H1 (cell line): ENCODE results near the gene FARP2. TPM values are rescaled to one million over a fixed set of nuclear protein-coding genes. Genes with fewer than 3 reads are reported as not detected.

Experiments
- CTCF ChIA-PET: fragments of 300-600 bp; sonication (Branson Sonifier 250); formaldehyde crosslinking; loops from one replicate; lab custom pipeline; 2021; ENCODE audit not compliant: partially characterized antibody; lab: Charles Lee
- POLR2A ChIA-PET: fragments of 300-600 bp; sonication (Branson Sonifier 250); formaldehyde crosslinking; loops from one replicate; lab custom pipeline; 2021; ENCODE audit warnings: inconsistent platforms; ENCODE audit not compliant: partially characterized antibody; lab: Charles Lee
- DNase-seq, 2 experiments: peaks; one replicate each; pipeline versions ENCODE4 v3.0.0 to v3.0.0-alpha.2; 2010 to 2022; ENCODE audit warnings: low spot score in 2 of 2, low read depth in 1 of 2, mixed read lengths in 1 of 2
- FAIRE-seq: peaks from 2 replicates; lab custom pipeline; 2011; peaks lifted over from hg19 to GRCh38; lab: Jason Lieb, UNC
- H2AFZ ChIP-seq: 2 replicates; pipeline ENCODE4 v1.8.1; 2012; ENCODE audit warnings: low read length, inconsistent platforms
- H2AK5ac ChIP-seq: 2 replicates; pipeline ENCODE4 v1.6.1; 2013; ENCODE audit warnings: low read depth, low read length
- H2BK120ac ChIP-seq: replicated peaks from 2 replicates; pipeline ENCODE3; 2013; ENCODE audit warnings: low read depth, low read length, inconsistent platforms
- H2BK12ac ChIP-seq: 2 replicates; pipeline ENCODE4 v1.6.1; 2013; ENCODE audit warnings: low read depth, low read length
- H2BK15ac ChIP-seq: 2 replicates; pipeline ENCODE4 v1.6.1; 2013; ENCODE audit warnings: low read length
- H2BK20ac ChIP-seq: 2 replicates; pipeline ENCODE4 v1.6.1; 2013; ENCODE audit warnings: low read length
- H2BK5ac ChIP-seq: 2 replicates; pipeline ENCODE4 v1.6.1; 2013; ENCODE audit warnings: low read depth, low read length
- H3K14ac ChIP-seq: 2 replicates; pipeline ENCODE4 v1.6.1; 2013; ENCODE audit warnings: inconsistent platforms; ENCODE audit not compliant: insufficient read length
- H3K18ac ChIP-seq: 2 replicates; pipeline ENCODE4 v1.6.1; 2013; ENCODE audit warnings: low read length; ENCODE audit errors: extremely low read depth
- H3K23ac ChIP-seq: 2 replicates; pipeline ENCODE4 v1.6.1; 2013; ENCODE audit warnings: inconsistent platforms; ENCODE audit not compliant: insufficient read length
- H3K23me2 ChIP-seq: 2 replicates; pipeline ENCODE4 v1.6.1; 2013; ENCODE audit warnings: low read depth, low read length
- H3K27ac ChIP-seq: 2 replicates; pipeline ENCODE4 v1.6.1; 2011; ENCODE audit warnings: low read depth, low read length, inconsistent platforms
- H3K27me3 ChIP-seq, 4 experiments: replicated peaks in 1 of 4; 1 replicate in 1 of 4; 2 replicates in 3 of 4; pipeline versions ENCODE4 v1.6.1 to v1.8.1; 2011 to 2013; ENCODE audit warnings: low read length in 3 of 4, mild to moderate bottlenecking in 3 of 4, inconsistent platforms in 2 of 4, mixed read lengths in 2 of 4, moderate library complexity in 1 of 4; ENCODE audit not compliant: control insufficient read depth in 3 of 4, insufficient read depth in 3 of 4; ENCODE audit errors: extremely low read depth in 1 of 4
- H3K36me3 ChIP-seq, 4 experiments: 2 replicates each; pipeline versions ENCODE4 v1.6.1 to v1.8.1; 2011 to 2013; ENCODE audit warnings: mild to moderate bottlenecking in 4 of 4, low read length in 3 of 4, moderate library complexity in 2 of 4, control low read depth in 1 of 4, inconsistent platforms in 1 of 4; ENCODE audit not compliant: insufficient read depth in 4 of 4, control insufficient read depth in 2 of 4
- H3K4ac ChIP-seq: replicated peaks from 2 replicates; pipeline ENCODE3; 2013; ENCODE audit warnings: low read length, low read depth, mixed read lengths, inconsistent platforms; ENCODE audit not compliant: insufficient read length
- H3K4me1 ChIP-seq, 4 experiments: replicated peaks in 1 of 4; 1 replicate in 1 of 4; 2 replicates in 3 of 4; pipeline versions ENCODE4 v1.6.1 to v1.8.1; 2011 to 2013; ENCODE audit warnings: low read length in 3 of 4, inconsistent platforms in 2 of 4, mixed read lengths in 1 of 4; ENCODE audit not compliant: insufficient read depth in 4 of 4, control insufficient read depth in 3 of 4
- H3K4me2 ChIP-seq, 2 experiments: 2 replicates each; pipeline versions ENCODE4 v1.6.1 to v1.8.1; 2011 to 2013; ENCODE audit warnings: low read depth in 2 of 2, low read length in 2 of 2, control low read depth in 1 of 2, inconsistent platforms in 1 of 2, mild to moderate bottlenecking in 1 of 2; ENCODE audit not compliant: insufficient read depth in 1 of 2
- H3K4me3 ChIP-seq, 4 experiments: fragments of 200-600, 300-600 bp in 1 of 4; sonication (generic), shearing (Covaris generic), sonication (Bioruptor Twin) in 1 of 4; 2 replicates each; pipeline versions ENCODE4 v1.5.1 to v1.8.1; 2011 to 2016; ENCODE audit warnings: low read length in 4 of 4, low read depth in 3 of 4, control low read depth in 2 of 4, inconsistent platforms in 2 of 4, mild to moderate bottlenecking in 2 of 4, mixed read lengths in 1 of 4, moderate library complexity in 1 of 4; ENCODE audit not compliant: insufficient read depth in 2 of 4; ENCODE audit errors: extremely low read depth in 1 of 4
- H3K56ac ChIP-seq: replicated peaks from 2 replicates; pipeline ENCODE3; 2013; ENCODE audit warnings: low read depth, mild to moderate bottlenecking, mixed read lengths, low read length, inconsistent platforms; ENCODE audit not compliant: insufficient read length
- H3K79me1 ChIP-seq: 2 replicates; pipeline ENCODE4 v1.6.1; 2013; ENCODE audit warnings: low read depth, low read length, control low read depth
- H3K79me2 ChIP-seq, 2 experiments: 2 replicates each; pipeline versions ENCODE4 v1.6.1 to v1.8.1; 2012 to 2013; ENCODE audit warnings: low read length in 2 of 2, mild to moderate bottlenecking in 2 of 2, inconsistent platforms in 1 of 2; ENCODE audit not compliant: insufficient read depth in 2 of 2, control insufficient read depth in 1 of 2
- H3K9ac ChIP-seq, 4 experiments: replicated peaks in 1 of 4; 1 replicate in 1 of 4; 2 replicates in 3 of 4; pipeline versions ENCODE4 v1.6.1 to v1.8.1; 2011 to 2013; ENCODE audit warnings: low read depth in 3 of 4, low read length in 3 of 4, control low read depth in 2 of 4, mild to moderate bottlenecking in 2 of 4, moderate library complexity in 2 of 4, inconsistent platforms in 1 of 4; ENCODE audit errors: extremely low read depth in 1 of 4
- H3K9me3 ChIP-seq, 2 experiments: 2 replicates each; pipeline versions ENCODE4 v1.6.1 to v1.8.1; 2012 to 2013; ENCODE audit warnings: mild to moderate bottlenecking in 2 of 2, moderate library complexity in 2 of 2, control low read depth in 1 of 2, inconsistent platforms in 1 of 2, low read depth in 1 of 2, low read length in 1 of 2, mixed read lengths in 1 of 2; ENCODE audit not compliant: insufficient read depth in 2 of 2
- H4K20me1 ChIP-seq, 2 experiments: replicated peaks in 1 of 2; 2 replicates each; pipeline versions ENCODE3 to v1.8.1; 2011 to 2013; ENCODE audit warnings: inconsistent platforms in 2 of 2, low read length in 2 of 2, mild to moderate bottlenecking in 1 of 2; ENCODE audit not compliant: insufficient read depth in 2 of 2, control insufficient read depth in 1 of 2
- H4K5ac ChIP-seq: 2 replicates; pipeline ENCODE4 v1.6.1; 2013; ENCODE audit warnings: low read length, low read depth, mixed read lengths, inconsistent platforms; ENCODE audit not compliant: insufficient read length
- H4K8ac ChIP-seq: 2 replicates; pipeline ENCODE4 v1.8.0; 2013; ENCODE audit warnings: mild to moderate bottlenecking, moderate library complexity, low read length, inconsistent platforms; ENCODE audit not compliant: insufficient read depth; ENCODE audit errors: extremely low read depth
- H4K91ac ChIP-seq: replicated peaks from 2 replicates; pipeline ENCODE3; 2013; ENCODE audit warnings: low read length, mixed read lengths, inconsistent platforms; ENCODE audit not compliant: insufficient read length
- BACH1 ChIP-seq: IDR thresholded peaks from 2 replicates; pipeline ENCODE4 v1.6.1; 2012; ENCODE audit warnings: low read length, improper control_type of control experiment
- EZH2 ChIP-seq: fragments of 200-600 bp; sonication (generic); IDR thresholded peaks from 2 replicates; pipeline ENCODE4 v1.7.1; 2012; ENCODE audit warnings: low read depth, mild to moderate bottlenecking, moderate library complexity, low read length, inconsistent platforms; ENCODE audit not compliant: severe bottlenecking
- HDAC2 ChIP-seq, 2 experiments: fragments of 300-600 bp in 1 of 2; sonication (generic) in 1 of 2; IDR thresholded peaks; 2 replicates each; pipeline ENCODE4 v1.6.1; 2011 to 2012; ENCODE audit warnings: low read depth in 2 of 2, low read length in 2 of 2, mild to moderate bottlenecking in 2 of 2, moderate library complexity in 2 of 2, borderline replicate concordance in 1 of 2, inconsistent platforms in 1 of 2
- JUND ChIP-seq: IDR thresholded peaks from 2 replicates; pipeline ENCODE4 v1.6.1; 2011; ENCODE audit warnings: mild to moderate bottlenecking, improper control_type of control experiment, low read length
- MAFK ChIP-seq: IDR thresholded peaks from 2 replicates; pipeline ENCODE4 v1.6.1; 2012; ENCODE audit warnings: low read depth, mild to moderate bottlenecking, improper control_type of control experiment, low read length
- POLR2AphosphoS5 ChIP-seq: IDR thresholded peaks from 2 replicates; pipeline ENCODE4 v1.6.1; 2011; ENCODE audit warnings: low read depth, low read length
- SP1 ChIP-seq: IDR thresholded peaks from 2 replicates; pipeline ENCODE4 v1.6.1; 2011; ENCODE audit warnings: low read depth, low read length
- TAF7 ChIP-seq: optimal IDR thresholded peaks from 2 replicates; pipeline ENCODE3; 2011; ENCODE audit warnings: low read depth, mild to moderate bottlenecking, inconsistent platforms, low read length, moderate library complexity, borderline replicate concordance
- TBP ChIP-seq: IDR thresholded peaks from 2 replicates; pipeline ENCODE4 v1.6.1; 2011; ENCODE audit warnings: low read depth, low read length, improper control_type of control experiment
- TCF12 ChIP-seq: IDR thresholded peaks from 2 replicates; pipeline ENCODE4 v1.6.1; 2011; ENCODE audit warnings: low read depth, mild to moderate bottlenecking, low read length
- TEAD4 ChIP-seq: IDR thresholded peaks from 2 replicates; pipeline ENCODE4 v1.6.1; 2012; ENCODE audit warnings: low read depth, low read length, inconsistent platforms, mixed read lengths
- WGBS, 2 experiments: shearing (Covaris generic) in 1 of 2; methylation state at CpG; one replicate each; pipeline versions ENCODE4 v1.1.6 to v1.1.7; 2013 to 2015; ENCODE audit warnings: low lambda C conversion rate in 2 of 2, mixed read lengths in 2 of 2, inconsistent platforms in 1 of 2, low coverage in 1 of 2, missing lambda C conversion rate in 1 of 2; ENCODE audit not compliant: insufficient replicate concordance in 2 of 2, insufficient coverage in 1 of 2, insufficient read length in 1 of 2; ENCODE audit errors: extremely low coverage in 1 of 2, missing lambda C conversion rate in 1 of 2; 5-methylcytosine and 5-hydroxymethylcytosine counted together
- polyA plus RNA-seq, 7 experiments: library from polyadenylated mRNA; depleted of rRNA in 3 of 7; stranded (reverse) in 5 of 7; unstranded in 2 of 7; fragments of >200 nt in 5 of 7; fragments of 200-250 nt in 2 of 7; gene quantifications; 1 replicate in 5 of 7; 2 replicates in 1 of 7; 4 replicates in 1 of 7; pipeline versions ENCODE4 v1.2.1 to v1.2.3, GENCODE V29; 2011 to 2013; ENCODE audit warnings: missing spikeins in 2 of 7, mixed read lengths in 2 of 7
- total RNA-seq: library from RNA; stranded (reverse); fragmentation: NEBNext Ultra II Directional; extraction: Animal tissue kit (Norgen Biotek cat#: 25700); gene quantifications from 2 replicates; pipeline ENCODE4 v1.2.1, GENCODE V29; 2021
- TF ChIP-seq, protein P1 (sequence below), 3 experiments: IDR thresholded peaks; 1 replicate in 2 of 3; 2 replicates in 1 of 3; pipeline versions ENCODE4 v1.5.1 to v1.6.1; 2011; ENCODE audit warnings: low read length in 3 of 3, mild to moderate bottlenecking in 3 of 3, inconsistent platforms in 2 of 3, low read depth in 1 of 3, moderate library complexity in 1 of 3; ENCODE audit not compliant: insufficient read depth in 1 of 3; ENCODE audit errors: control extremely low read depth in 1 of 3

FARP2 gene
- total and polyA plus RNA-seq, 2 of the 8 experiments (the other 6 are each of a cell fraction or from before 2014, with no cell fraction given), result 12.4 to 33.4 TPM

DNA sequence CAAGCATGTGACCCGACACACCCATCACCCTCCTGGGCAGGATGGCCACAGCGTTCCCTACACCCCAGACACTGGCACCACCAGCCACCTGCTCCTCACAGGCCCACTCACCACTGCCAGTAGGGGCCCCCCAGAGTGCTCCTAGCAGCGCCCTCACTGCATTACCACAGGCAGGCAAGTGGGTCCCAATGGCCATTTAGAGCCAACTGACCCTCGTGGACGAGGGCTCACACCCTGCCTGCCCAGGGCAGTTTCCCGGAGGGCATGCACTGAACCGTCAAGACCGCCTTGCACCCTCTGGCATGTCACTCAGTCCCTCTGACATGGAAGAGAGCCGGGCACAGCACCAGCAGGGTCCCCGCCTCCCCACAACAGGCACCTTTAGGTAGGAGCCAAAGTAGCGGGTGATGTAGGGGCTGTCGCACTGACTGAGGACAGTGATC lies 145.0 kb downstream of the FARP2 start:
- Histone ChIP-seq H3K36me3 (peaks cover 4 to 35% (median 24%) of the 10 kb centered on the region in 4 experiments; a peak in 7 of 8 replicates), H3K27me3 (no peaks in the 10 kb centered on the region), H3K4ac (no peak overlapping the region), H4K8ac (peak overlapping the region; percentile 25; the same call in 1 of the 2 replicates), H2AK5ac (no peak overlapping the region), H3K18ac (no peak overlapping the region), H3K14ac (no peak overlapping the region), H2BK15ac (no peak overlapping the region), H2BK120ac (no peak overlapping the region), H3K9ac (no peak overlapping the region), H2BK20ac (no peak overlapping the region), H4K91ac (no peak overlapping the region), H3K23me2 (no peaks in the 10 kb centered on the region), H3K4me2 (no peak overlapping the region), H3K4me3 (no peak overlapping the region), H2BK5ac (no peak overlapping the region), H3K23ac (no peak overlapping the region), H4K5ac (no peak overlapping the region), H4K20me1 (peaks cover 14 to 38% of the 10 kb centered on the region in 2 experiments), H3K79me1 (peaks cover 18% of the 10 kb centered on the region), H3K9me3 (no peaks in the 10 kb centered on the region), H3K4me1 (peaks cover 0 to 2% (median 1%) of the 10 kb centered on the region in 4 experiments; a peak in 2 of 7 replicates), H3K56ac (no peak overlapping the region), H3K79me2 (peaks cover 14 to 36% of the 10 kb centered on the region in 2 experiments), H2AFZ (no peak overlapping the region), H3K27ac (no peak overlapping the region), H2BK12ac (no peak overlapping the region)
- FAIRE-seq, result no peak
- no peak for DNase-seq
- ChIA-PET CTCF (no interaction called here), POLR2A (interaction anchor here (10.2 kb wide), 1 partner anchor 8 kb away, joined by 104 read pairs; no protein-coding TSS in a partner anchor)
- WGBS, 2 experiments, result 87% methylated on average over 11 of the region's 12 CpGs; no CpG with 5 or more reads in 1 of the 2 experiments
- TF ChIP-seq BACH1 (no peak), HDAC2 (IDR thresholded peaks at IDR 0.05; ENCODE audit: borderline replicate concordance in 1 of 2, low read depth in 2 of 2, low read length in 2 of 2) (no peak), TEAD4 (no peak), SP1 (no peak), TAF7 (no peak), TCF12 (no peak), POLR2AphosphoS5 (no peak), JUND (no peak), TBP (no peak), MAFK (no peak), EZH2 (no peak)
- TF ChIP-seq, protein P1, sequence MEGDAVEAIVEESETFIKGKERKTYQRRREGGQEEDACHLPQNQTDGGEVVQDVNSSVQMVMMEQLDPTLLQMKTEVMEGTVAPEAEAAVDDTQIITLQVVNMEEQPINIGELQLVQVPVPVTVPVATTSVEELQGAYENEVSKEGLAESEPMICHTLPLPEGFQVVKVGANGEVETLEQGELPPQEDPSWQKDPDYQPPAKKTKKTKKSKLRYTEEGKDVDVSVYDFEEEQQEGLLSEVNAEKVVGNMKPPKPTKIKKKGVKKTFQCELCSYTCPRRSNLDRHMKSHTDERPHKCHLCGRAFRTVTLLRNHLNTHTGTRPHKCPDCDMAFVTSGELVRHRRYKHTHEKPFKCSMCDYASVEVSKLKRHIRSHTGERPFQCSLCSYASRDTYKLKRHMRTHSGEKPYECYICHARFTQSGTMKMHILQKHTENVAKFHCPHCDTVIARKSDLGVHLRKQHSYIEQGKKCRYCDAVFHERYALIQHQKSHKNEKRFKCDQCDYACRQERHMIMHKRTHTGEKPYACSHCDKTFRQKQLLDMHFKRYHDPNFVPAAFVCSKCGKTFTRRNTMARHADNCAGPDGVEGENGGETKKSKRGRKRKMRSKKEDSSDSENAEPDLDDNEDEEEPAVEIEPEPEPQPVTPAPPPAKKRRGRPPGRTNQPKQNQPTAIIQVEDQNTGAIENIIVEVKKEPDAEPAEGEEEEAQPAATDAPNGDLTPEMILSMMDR (IDR thresholded peaks at IDR 0.05; ENCODE audit: control extremely low read depth in 1 of 3, insufficient read depth in 1 of 3, low read depth in 1 of 3, low read length in 3 of 3), result no peak
